DND-41 (cell line): ENCODE data around the gene RACK1.

Source experiments
- CTCF ChIP-seq: IDR thresholded peaks from 2 replicates; pipeline ENCODE4 v1.5.1; 2012; ENCODE audit warnings: borderline replicate concordance, low read length, moderate library complexity, mild to moderate bottlenecking; ENCODE audit not compliant: poor library complexity, severe bottlenecking; ENCODE audit errors: extremely low read depth
- EZH2 ChIP-seq: IDR thresholded peaks from 3 replicates; pipeline ENCODE4 v1.6.1; 2012; ENCODE audit warnings: borderline replicate concordance, low read depth, mild to moderate bottlenecking, moderate library complexity, low read length, inconsistent platforms; ENCODE audit not compliant: severe bottlenecking

- TF ChIP-seq CTCF (no peak), EZH2 (no peak)
These were observed 4.5 kb downstream of the RACK1 start for GRCh38 chr5:181239062-181239663.
